Gastrocnemius medialis (tissue), 4 donors: ENCODE data around the gene RAI1. TPM values are rescaled to one million over a fixed set of nuclear protein-coding genes. Genes with fewer than 3 reads are reported as not detected.

Experiments used
- ATAC-seq, 2 donors: fragments of 150-250 bp; one replicate each; pipeline ENCODE4 v1.9.1; 2016
- DNase-seq, 2 donors: peaks; one replicate each; pipeline ENCODE4 v3.0.0-alpha.2; 2019
- H3K27ac ChIP-seq, 4 donors: fragments of 200-600 bp; sonication (generic); 1 replicate in 1 of 4; 2 replicates in 3 of 4; pipeline ENCODE4 v1.5.1; 2016 to 2018; ENCODE audit warnings: mild to moderate bottlenecking in 2 of 4, moderate library complexity in 1 of 4
- H3K27me3 ChIP-seq, 3 donors: fragments of 200-600 bp; sonication (generic) in 2 of 3; 1 replicate in 1 of 3; 2 replicates in 2 of 3; pipeline versions ENCODE4 v1.5.1 to v1.6.0; 2016 to 2019; ENCODE audit warnings: mild to moderate bottlenecking in 1 of 3, moderate library complexity in 1 of 3
- H3K36me3 ChIP-seq, 2 donors: fragments of 200-600 bp; sonication (generic) in 1 of 2; one replicate each; pipeline ENCODE4 v1.5.1; 2017 to 2018
- H3K4me1 ChIP-seq, 2 donors: fragments of 200-600 bp; sonication (generic) in 1 of 2; one replicate each; pipeline ENCODE4 v1.5.1; 2016 to 2017; ENCODE audit warnings: mild to moderate bottlenecking in 2 of 2
- H3K4me3 ChIP-seq, 4 donors: fragments of 200-600 bp; sonication (generic) in 3 of 4; 1 replicate in 1 of 4; 2 replicates in 3 of 4; pipeline ENCODE4 v1.5.1; 2016 to 2019; ENCODE audit warnings: mild to moderate bottlenecking in 2 of 4
- H3K9me3 ChIP-seq, 3 donors: fragments of 200-600 bp; sonication (generic) in 2 of 3; 1 replicate in 1 of 3; 2 replicates in 2 of 3; pipeline ENCODE4 v1.5.1; 2016 to 2019
- CTCF ChIP-seq, 5 experiments: fragments of 450-650 bp in 3 of 5; fragments of 200-600 bp in 2 of 5; sonication (generic) in 2 of 5; IDR thresholded peaks in 4 of 5; conservative IDR thresholded peaks in 1 of 5; 1 replicate in 4 of 5; 2 replicates in 1 of 5; pipeline ENCODE4 v1.5.1; 2016 to 2019; ENCODE audit warnings: antibody characterized with exemption in 5 of 5, mild to moderate bottlenecking in 3 of 5, moderate library complexity in 3 of 5
- POLR2A ChIP-seq, 2 donors: fragments of 450-650 bp; IDR thresholded peaks; one replicate each; pipeline ENCODE4 v1.6.1; 2017; ENCODE audit warnings: antibody characterized with exemption in 2 of 2, mild to moderate bottlenecking in 2 of 2, moderate library complexity in 2 of 2
- in situ Hi-C, 4 donors: fragments of 200-750 bp; cut with MboI; loops; one replicate each; pipeline versions ENCODE4 v1.15.0 to v1.8.0; 2017; ENCODE audit warnings: low sequenced_read_pairs in 4 of 4
- intact Hi-C: fragments of 100-400 bp; cut with DNase I; formaldehyde crosslinking; loops from one replicate; pipeline ENCODE4 v1.15.1; 2023; ENCODE audit warnings: low total_unique reads
- total RNA-seq, 4 donors: library from RNA; depleted of rRNA; stranded (reverse); fragments of >200 nt; gene quantifications; one replicate each; pipeline versions ENCODE4 v1.1.0 to v1.2.3, GENCODE V29; 2016

Gene RAI1
- total RNA-seq, 4 donors from 2014 or later: 2.1 to 6.7 (median 4.3) TPM

GRCh38 chr17:17728550-17729251, 47.4 kb downstream of the RAI1 start:
- Histone ChIP-seq H3K27ac (no peak overlapping the region), H3K4me3 (no peak overlapping the region), H3K36me3 (no peaks in the 10 kb centered on the region), H3K9me3 (no peaks in the 10 kb centered on the region), H3K4me1 (peaks cover 8 to 9% of the 10 kb centered on the region in 2 donors), H3K27me3 (no peaks in the 10 kb centered on the region)
- no peak for ATAC-seq
- DNase-seq: no peak
- TF ChIP-seq CTCF (IDR thresholded peaks at IDR 0.05 in 4 of 5, conservative IDR thresholded peaks at IDR 0.05 in 1 of 5) (no peak), POLR2A (IDR thresholded peaks at IDR 0.05) (no peak)
- in situ Hi-C loops (no loop called here), intact Hi-C loops (no loop called here)

- Histone ChIP-seq H3K27ac (no peak overlapping the region), H3K4me3 (no peak overlapping the region), H3K4me1 (peaks cover 0 to 8% of the 10 kb centered on the region in 2 donors), H3K27me3 (no peaks in the 10 kb centered on the region), H3K9me3 (no peaks in the 10 kb centered on the region), H3K36me3 (no peaks in the 10 kb centered on the region)
- no peak for TF ChIP-seq POLR2A (IDR thresholded peaks at IDR 0.05)
- peak; percentile 15 to 63 (median 56) for TF ChIP-seq CTCF (IDR thresholded peaks at IDR 0.05 in 4 of 5, conservative IDR thresholded peaks at IDR 0.05 in 1 of 5)
- ATAC-seq: peak in 1 of 2 donors; percentile 51
- intact Hi-C loops: no loop called here
- DNase-seq: no peak
- in situ Hi-C loops: no loop called here
These were observed 48.5 kb downstream of the RAI1 start for GRCh38 chr17:17729620-17730249.

GRCh38 chr17:17730250-17730935, 49.1 kb downstream of the RAI1 start:
- intact Hi-C loops: no loop called here
- no peaks in the 10 kb centered on the region for H3K36me3 ChIP-seq
- in situ Hi-C loops: no loop called here
- no peaks in the 10 kb centered on the region for H3K27me3 ChIP-seq
- no peaks in the 10 kb centered on the region for H3K9me3 ChIP-seq
- no peak overlapping the region for H3K4me3 ChIP-seq
- ATAC-seq: no peak
- no peak for TF ChIP-seq CTCF (IDR thresholded peaks at IDR 0.05 in 4 of 5, conservative IDR thresholded peaks at IDR 0.05 in 1 of 5)
- no peak for TF ChIP-seq POLR2A (IDR thresholded peaks at IDR 0.05)
- H3K4me1 ChIP-seq: peaks cover 0 to 8% of the 10 kb centered on the region in 2 donors
- DNase-seq: no peak
- no peak overlapping the region for H3K27ac ChIP-seq

- DNase-seq (no peak), ATAC-seq (no peak)
- in situ Hi-C loops (no loop called here), intact Hi-C loops (no loop called here)
- Histone ChIP-seq H3K27me3 (no peaks in the 10 kb centered on the region), H3K27ac (peak overlapping the region in 3 of 4 donors; percentile 29 to 53 (median 33)), H3K36me3 (no peaks in the 10 kb centered on the region), H3K9me3 (no peaks in the 10 kb centered on the region), H3K4me3 (no peak overlapping the region), H3K4me1 (peaks cover 0 to 8% of the 10 kb centered on the region in 2 donors)
- TF ChIP-seq POLR2A (IDR thresholded peaks at IDR 0.05): no peak
- no peak for TF ChIP-seq CTCF (IDR thresholded peaks at IDR 0.05 in 4 of 5, conservative IDR thresholded peaks at IDR 0.05 in 1 of 5)
These were observed 51.2 kb downstream of the RAI1 start for GRCh38 chr17:17732444-17732843.
